Measurements from ENCODE around the gene GRM6.

GRM6 gene

GRCh38 chr5:178984145-178985072 lies 10.7 kb downstream of the GRM6 start:
- ChIA-PET POLR2A (no interaction called here), CTCF (no interaction called here)
- TF ChIP-seq CTCF (IDR thresholded peaks at IDR 0.05; ENCODE audit: control extremely low read depth, extremely low read depth, low read depth, missing control alignments): no peak
- DNase-seq (ENCODE audit: extremely low spot score): no peak

- ChIA-PET CTCF (no interaction called here), POLR2A (no interaction called here)
- DNase-seq (ENCODE audit: extremely low spot score): no peak
- TF ChIP-seq CTCF (IDR thresholded peaks at IDR 0.05; ENCODE audit: control extremely low read depth, extremely low read depth, low read depth, missing control alignments): no peak
Observed at GRCh38 chr5:178983728-178984127, 11.4 kb downstream of the GRM6 start.

- DNase-seq (ENCODE audit: extremely low spot score): no peak
- no peak for TF ChIP-seq CTCF (IDR thresholded peaks at IDR 0.05; ENCODE audit: control extremely low read depth, extremely low read depth, low read depth, missing control alignments)
- ChIA-PET CTCF (no interaction called here), POLR2A (no interaction called here)
Observed at GRCh38 chr5:178982941-178983340, 12.2 kb downstream of the GRM6 start.

GRCh38 chr5:178981381-178981780 lies 13.7 kb downstream of the GRM6 start:
- ChIA-PET POLR2A (no interaction called here), CTCF (no interaction called here)
- DNase-seq (ENCODE audit: extremely low spot score): no peak
- no peak for TF ChIP-seq CTCF (IDR thresholded peaks at IDR 0.05; ENCODE audit: control extremely low read depth, extremely low read depth, low read depth, missing control alignments)

GRCh38 chr5:178965465-178966055 lies 29.6 kb downstream of the GRM6 start:
- ChIA-PET POLR2A (no interaction called here), CTCF (no interaction called here)
- DNase-seq (ENCODE audit: extremely low spot score): no peak
- no peak for TF ChIP-seq CTCF (IDR thresholded peaks at IDR 0.05; ENCODE audit: control extremely low read depth, extremely low read depth, low read depth, missing control alignments)

GRCh38 chr5:178941361-178941760 lies 53.8 kb downstream of the GRM6 start:
- ChIA-PET POLR2A (no interaction called here), CTCF (no interaction called here)
- TF ChIP-seq CTCF (IDR thresholded peaks at IDR 0.05; ENCODE audit: control extremely low read depth, extremely low read depth, low read depth, missing control alignments): no peak
- no peak for DNase-seq (ENCODE audit: extremely low spot score)
